Measurements from ENCODE around the gene RFNG.

Gene RFNG

GRCh38 chr17:81998691-81999438 lies 52.7 kb downstream of the RFNG start:
- no peak for DNase-seq

- no peak for DNase-seq
Measured at GRCh38 chr17:81998212-81998611, 53.4 kb downstream of the RFNG start.
